VCaP (cell line): ENCODE data around the gene OLFM3.

Source experiments
- H3K27ac ChIP-seq: fragments of 450-650 bp; 2 replicates; pipeline ENCODE4 v1.5.1; 2017
- TF ChIP-seq, protein P1 (sequence below): fragments of 450-650 bp; conservative IDR thresholded peaks from 2 replicates; pipeline ENCODE4 v1.5.1; 2017; ENCODE audit warnings: mild to moderate bottlenecking, moderate library complexity

The OLFM3 gene

DNA sequence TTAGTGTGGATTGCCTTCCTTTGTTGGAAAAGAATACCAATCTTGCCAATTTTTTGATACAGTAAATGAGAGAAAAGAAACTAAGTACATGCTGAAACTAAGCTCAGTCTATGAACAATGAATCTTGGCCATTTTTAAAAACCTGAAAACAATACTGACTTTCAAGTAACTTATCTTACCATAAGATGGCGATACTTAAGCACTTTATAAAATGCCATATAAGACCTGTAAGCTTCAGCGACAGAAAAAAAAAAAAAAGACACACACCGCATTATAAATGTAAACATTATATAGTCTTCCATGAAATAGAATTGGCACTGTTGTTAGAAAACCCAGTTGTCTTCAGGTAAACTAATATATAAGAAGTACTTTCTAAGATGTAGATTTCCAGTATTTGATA, 3.0 kb downstream of the OLFM3 start:
- no peak overlapping the region for H3K27ac ChIP-seq
- TF ChIP-seq, protein P1, sequence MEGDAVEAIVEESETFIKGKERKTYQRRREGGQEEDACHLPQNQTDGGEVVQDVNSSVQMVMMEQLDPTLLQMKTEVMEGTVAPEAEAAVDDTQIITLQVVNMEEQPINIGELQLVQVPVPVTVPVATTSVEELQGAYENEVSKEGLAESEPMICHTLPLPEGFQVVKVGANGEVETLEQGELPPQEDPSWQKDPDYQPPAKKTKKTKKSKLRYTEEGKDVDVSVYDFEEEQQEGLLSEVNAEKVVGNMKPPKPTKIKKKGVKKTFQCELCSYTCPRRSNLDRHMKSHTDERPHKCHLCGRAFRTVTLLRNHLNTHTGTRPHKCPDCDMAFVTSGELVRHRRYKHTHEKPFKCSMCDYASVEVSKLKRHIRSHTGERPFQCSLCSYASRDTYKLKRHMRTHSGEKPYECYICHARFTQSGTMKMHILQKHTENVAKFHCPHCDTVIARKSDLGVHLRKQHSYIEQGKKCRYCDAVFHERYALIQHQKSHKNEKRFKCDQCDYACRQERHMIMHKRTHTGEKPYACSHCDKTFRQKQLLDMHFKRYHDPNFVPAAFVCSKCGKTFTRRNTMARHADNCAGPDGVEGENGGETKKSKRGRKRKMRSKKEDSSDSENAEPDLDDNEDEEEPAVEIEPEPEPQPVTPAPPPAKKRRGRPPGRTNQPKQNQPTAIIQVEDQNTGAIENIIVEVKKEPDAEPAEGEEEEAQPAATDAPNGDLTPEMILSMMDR: peak; percentile 20; the same call in 1 of the 2 replicates

DNA sequence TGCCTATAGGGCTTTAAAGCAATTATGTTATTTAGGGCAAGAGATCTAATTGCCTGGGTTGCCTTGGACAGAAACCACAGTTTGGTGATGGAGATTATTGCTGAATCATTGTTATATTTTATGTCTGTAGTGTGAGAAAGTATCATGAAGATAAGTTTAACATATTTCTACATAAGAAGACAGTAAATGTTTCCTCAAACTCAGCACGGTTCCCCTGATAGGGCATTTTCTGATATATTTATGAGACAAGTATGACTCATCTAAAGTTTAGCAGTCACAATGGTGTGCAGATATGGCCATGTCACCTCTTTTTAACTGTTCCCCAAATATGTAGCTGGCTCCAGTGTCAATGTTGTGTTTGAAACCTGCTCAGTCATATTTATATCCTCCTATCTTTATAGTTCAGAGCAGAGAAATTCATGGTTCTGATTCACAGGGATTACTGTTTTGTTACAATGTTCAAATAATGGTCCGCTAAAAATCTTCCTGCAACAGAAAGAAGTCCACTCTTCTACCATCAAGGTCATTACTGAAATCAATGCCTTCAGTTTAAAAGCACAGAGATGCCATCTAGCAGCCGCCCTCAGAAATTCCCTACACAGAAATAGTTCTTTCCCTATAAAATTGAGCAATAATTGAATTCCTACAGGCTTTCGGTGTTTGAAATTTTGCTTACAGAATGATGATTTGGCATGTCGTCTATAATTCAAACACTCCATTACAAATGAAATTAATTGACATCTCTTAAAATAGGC, 3.7 kb downstream of the OLFM3 start:
- TF ChIP-seq, protein P1: no peak
- H3K27ac ChIP-seq: no peak overlapping the region

DNA sequence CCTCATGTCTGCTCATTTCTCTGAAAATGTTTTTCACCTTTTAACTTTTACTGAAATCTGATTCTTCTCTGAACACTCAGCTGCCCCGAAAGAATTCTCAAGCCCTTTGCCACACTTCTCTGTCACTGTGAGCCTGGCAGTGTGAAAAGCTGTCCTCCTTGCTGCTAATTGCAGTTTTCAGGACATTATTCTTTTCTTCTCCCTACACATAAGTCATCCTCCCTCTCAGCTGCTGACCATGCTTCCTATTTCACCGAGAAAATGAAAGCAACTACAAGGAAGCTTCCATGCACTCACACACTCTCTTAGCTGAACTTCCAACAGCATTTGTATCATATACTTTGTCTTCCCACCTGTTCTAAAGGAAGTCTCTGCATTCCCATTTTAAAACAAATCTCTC, 15.8 kb downstream of the OLFM3 start:
- TF ChIP-seq, protein P1: no peak
- no peak overlapping the region for H3K27ac ChIP-seq

DNA sequence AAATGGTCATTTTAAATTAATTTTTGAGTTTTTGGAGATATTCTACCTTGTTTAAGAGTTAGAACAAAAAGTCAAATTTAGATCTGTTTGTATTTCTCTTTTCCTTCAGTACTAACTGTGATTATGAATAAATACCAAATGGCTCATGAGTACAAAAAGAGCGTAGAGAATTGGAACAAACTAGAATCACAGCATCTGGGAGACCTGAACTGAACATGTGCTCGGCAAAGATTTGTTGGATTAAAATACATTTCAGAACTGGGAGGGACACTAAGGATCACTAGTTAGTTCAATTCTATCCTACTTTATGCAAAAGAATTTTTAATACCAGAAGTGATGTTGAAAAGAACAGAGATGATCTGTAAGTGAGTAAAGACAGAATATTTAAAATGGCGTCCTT, 19.5 kb downstream of the OLFM3 start:
- H3K27ac ChIP-seq: no peak overlapping the region
- TF ChIP-seq, protein P1: no peak

DNA sequence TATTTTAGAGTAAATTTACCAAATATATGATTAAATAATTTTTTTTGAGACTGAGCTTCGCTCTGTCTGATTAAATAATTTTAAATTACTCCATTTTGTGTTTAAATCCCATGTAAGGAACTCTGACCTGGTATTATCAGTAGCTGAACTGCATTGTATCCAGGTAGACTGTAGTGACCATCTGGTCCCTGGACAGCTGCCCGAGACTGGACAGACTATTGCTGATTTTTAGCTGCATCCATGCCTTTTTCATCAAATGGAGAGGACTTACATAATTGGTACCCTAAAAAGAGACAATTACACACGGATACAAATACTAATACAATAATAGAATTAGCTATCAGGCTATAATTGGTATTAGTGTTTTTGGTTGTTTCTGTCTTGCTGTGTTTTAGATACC, 20.6 kb downstream of the OLFM3 start:
- TF ChIP-seq, protein P1: no peak
- H3K27ac ChIP-seq: no peak overlapping the region

DNA sequence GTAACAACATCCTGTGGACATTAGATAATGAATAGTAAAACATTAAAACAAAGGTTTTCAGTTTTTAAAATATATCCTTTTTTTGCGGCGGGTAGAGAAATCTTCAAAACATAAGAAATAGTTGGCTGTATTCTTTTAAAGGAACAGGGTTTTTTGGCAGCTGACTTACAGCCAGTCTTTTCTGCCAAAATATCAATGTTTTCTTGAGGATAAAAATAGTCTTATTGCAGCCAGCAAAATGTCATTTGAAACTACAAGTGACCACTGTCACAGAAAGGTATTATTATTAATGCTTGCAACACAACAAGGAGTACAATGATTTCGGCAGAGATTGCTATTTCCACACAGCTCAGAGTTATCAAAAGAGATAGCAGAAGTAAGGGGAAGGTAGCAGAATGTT, 21.4 kb downstream of the OLFM3 start:
- TF ChIP-seq, protein P1: no peak
- no peak overlapping the region for H3K27ac ChIP-seq

DNA sequence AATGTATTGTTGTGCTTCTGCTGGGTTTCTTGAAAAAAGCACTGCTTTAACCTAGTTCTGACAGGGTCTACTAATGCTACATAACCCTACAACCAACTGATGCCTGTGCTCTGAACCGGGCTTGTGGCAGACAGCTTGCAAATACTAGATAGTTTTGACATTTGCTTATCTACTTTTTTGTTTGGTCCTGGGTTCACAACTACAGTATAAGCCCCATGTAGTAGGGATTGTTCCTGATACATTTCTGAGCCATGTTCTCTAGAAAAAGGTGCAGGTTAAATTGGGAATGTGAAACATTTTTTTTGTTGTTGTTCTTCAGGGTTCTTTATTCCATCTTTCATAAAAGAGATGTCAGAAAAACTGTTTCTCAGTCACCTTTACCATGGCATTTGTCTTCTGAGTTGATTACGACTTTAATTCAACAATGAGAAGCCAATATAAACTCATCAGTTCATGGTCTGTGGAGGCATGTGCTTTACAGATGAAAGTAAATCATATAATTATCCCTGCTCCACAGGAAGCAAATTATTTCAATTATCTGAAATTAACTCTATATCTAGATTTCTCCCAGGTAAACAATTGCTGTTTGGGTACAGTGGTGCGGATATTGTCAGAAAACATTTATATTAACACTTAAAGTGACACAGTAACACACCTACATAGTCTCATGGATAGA, 22.0 kb downstream of the OLFM3 start:
- TF ChIP-seq, protein P1: no peak
- no peak overlapping the region for H3K27ac ChIP-seq
